ENCODE results near the gene ZBTB44.
A peak's percentile ranks its signal among the peaks of the same experiment; 100 is the strongest.

The ZBTB44 gene

GRCh38 chr11:130313383-130314183 lies 1.1 kb downstream of the ZBTB44 start:
- TF ChIP-seq CTCF (IDR thresholded peaks at IDR 0.05; ENCODE audit: low read depth, low read length, missing control alignments): no peak

GRCh38 chr11:130312046-130312445 lies 2.7 kb downstream of the ZBTB44 start:
- DNase-seq (ENCODE audit: low read depth): no peak
- in situ Hi-C loops (cut with HindIII; ENCODE audit: low sequenced_read_pairs): no loop called here
- no peak for TF ChIP-seq CTCF (IDR thresholded peaks at IDR 0.05; ENCODE audit: low read depth, low read length, missing control alignments)
- H3K4me3 ChIP-seq (ENCODE audit: low read depth, low read length): no peak overlapping the region

More at GRCh38 chr11:130313383-130314183, 1.1 kb downstream of the ZBTB44 start:
- in situ Hi-C loops (cut with HindIII; ENCODE audit: low sequenced_read_pairs): no loop called here
- H3K4me3 ChIP-seq (ENCODE audit: low read depth, low read length): peak overlapping the region; percentile 72
- no peak for DNase-seq (ENCODE audit: low read depth)

DNA sequence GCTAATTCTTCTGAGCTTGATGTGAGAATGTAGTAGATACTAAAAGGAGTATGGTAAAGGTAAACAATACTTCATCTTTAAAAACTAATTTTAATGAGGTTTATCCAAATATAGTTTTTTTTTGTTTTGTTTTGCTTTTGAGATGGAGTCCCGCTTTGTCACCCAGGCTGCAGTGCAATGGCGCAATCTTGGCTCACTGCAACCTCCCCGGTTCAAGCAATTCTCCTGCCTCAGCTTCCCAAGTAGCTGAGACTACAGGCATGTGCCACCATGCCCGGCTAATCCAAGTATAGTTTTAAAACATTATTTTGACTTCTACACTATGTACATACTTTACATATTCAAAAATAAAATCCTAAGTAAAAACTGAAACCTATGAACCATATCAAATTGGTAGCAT lies 4.1 kb downstream of the ZBTB44 start:
- no peak for TF ChIP-seq CTCF (IDR thresholded peaks at IDR 0.05; ENCODE audit: low read depth, low read length, missing control alignments)
- H3K4me3 ChIP-seq (ENCODE audit: low read depth, low read length): no peak overlapping the region
- DNase-seq (ENCODE audit: low read depth): no peak
- in situ Hi-C loops (cut with HindIII; ENCODE audit: low sequenced_read_pairs): no loop called here

DNA sequence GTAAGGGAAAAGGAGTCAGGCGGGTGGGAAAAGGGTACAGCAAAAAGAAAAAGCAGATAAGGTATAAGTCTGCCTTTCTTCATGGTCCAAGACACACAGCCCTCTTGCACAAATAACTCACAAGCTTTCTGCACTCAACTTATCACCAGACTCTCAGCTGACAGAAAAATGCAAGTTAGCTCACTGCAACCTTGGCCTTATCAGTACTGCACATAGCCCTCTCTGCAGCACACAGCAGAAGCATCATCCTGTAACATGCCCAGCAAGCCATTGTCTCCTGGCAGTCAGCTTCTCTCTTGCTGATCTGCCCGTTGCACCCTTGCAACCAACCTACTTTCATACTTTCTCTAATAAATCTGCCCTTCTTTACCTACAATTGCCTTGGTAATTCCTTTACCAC lies 5.8 kb downstream of the ZBTB44 start:
- no peak overlapping the region for H3K4me3 ChIP-seq (ENCODE audit: low read depth, low read length)
- in situ Hi-C loops (cut with HindIII; ENCODE audit: low sequenced_read_pairs): no loop called here

GRCh38 chr11:130308059-130308458 lies 6.7 kb downstream of the ZBTB44 start:
- in situ Hi-C loops (cut with HindIII; ENCODE audit: low sequenced_read_pairs): no loop called here
- H3K4me3 ChIP-seq (ENCODE audit: low read depth, low read length): no peak overlapping the region
- no peak for DNase-seq (ENCODE audit: low read depth)
- TF ChIP-seq CTCF (IDR thresholded peaks at IDR 0.05; ENCODE audit: low read depth, low read length, missing control alignments): no peak

More for the DNA sequence above, 5.8 kb downstream of the ZBTB44 start:
- no peak for TF ChIP-seq CTCF (IDR thresholded peaks at IDR 0.05; ENCODE audit: low read depth, low read length, missing control alignments)
- DNase-seq (ENCODE audit: low read depth): no peak

DNA sequence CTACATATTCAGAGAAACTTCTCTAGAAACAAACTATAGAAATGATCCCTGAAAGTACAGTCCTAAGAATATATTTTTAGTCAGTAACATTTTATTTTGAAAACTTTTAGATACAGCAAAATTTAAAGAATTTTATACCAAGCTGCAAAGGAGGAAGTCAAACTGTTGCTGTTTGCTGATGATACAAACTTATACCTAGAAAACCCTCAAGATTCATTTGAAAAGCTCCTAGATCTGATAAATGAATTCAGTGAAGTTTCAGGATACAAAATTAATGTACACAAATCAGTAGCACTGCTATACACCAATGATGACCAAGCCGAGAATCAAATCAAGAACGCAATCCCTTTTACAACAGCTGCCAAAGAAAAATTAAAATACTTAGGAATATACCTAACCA lies 10.1 kb downstream of the ZBTB44 start:
- no peak for DNase-seq (ENCODE audit: low read depth)
- no peak overlapping the region for H3K4me3 ChIP-seq (ENCODE audit: low read depth, low read length)
- no peak for TF ChIP-seq CTCF (IDR thresholded peaks at IDR 0.05; ENCODE audit: low read depth, low read length, missing control alignments)
- in situ Hi-C loops (cut with HindIII; ENCODE audit: low sequenced_read_pairs): no loop called here

Measured in astrocyte of the cerebellum (primary cell).